WTC11 (cell line): Measurements from ENCODE around the gene SERPINE1. TPM values are rescaled to one million over a fixed set of nuclear protein-coding genes. Genes with fewer than 3 reads are reported as not detected.

ENCODE experiments used
- ATAC-seq: fragments of 200-7000 bp; cut with Tn5 transposase; 2 replicates; pipeline ENCODE4 v1.10.0; 2021; ENCODE audit warnings: mild to moderate bottlenecking, moderate library complexity
- CTCF ChIA-PET: fragments of 300-600 bp; sonication (Branson Sonifier 250); formaldehyde crosslinking; loops from one replicate; lab custom pipeline; 2021; ENCODE audit warnings: antibody characterized with exemption; lab: Charles Lee
- POLR2A ChIA-PET: fragments of 350-600 bp; sonication (Branson Sonifier 250); formaldehyde crosslinking; loops from one replicate; lab custom pipeline; 2021; ENCODE audit warnings: antibody characterized with exemption; lab: Charles Lee
- DNase-seq: peaks from one replicate; pipeline ENCODE4 v3.0.0; 2021; ENCODE audit warnings: low spot score
- H3K27ac Mint-ChIP-seq: 2 replicates; pipeline ENCODE4 v1.8.0; 2021; ENCODE audit warnings: mixed read lengths
- H3K27me3 Mint-ChIP-seq: 2 replicates; pipeline ENCODE4 v1.8.0; 2021; ENCODE audit warnings: low read depth, mild to moderate bottlenecking, moderate library complexity, mixed read lengths
- H3K36me3 Mint-ChIP-seq: 2 replicates; pipeline ENCODE4 v1.8.0; 2021; ENCODE audit warnings: mixed read lengths
- H3K4me1 Mint-ChIP-seq: 2 replicates; pipeline ENCODE4 v1.8.0; 2022; ENCODE audit warnings: mixed read lengths
- H3K4me3 Mint-ChIP-seq: 2 replicates; pipeline ENCODE4 v1.8.0; 2021; ENCODE audit warnings: mild to moderate bottlenecking, moderate library complexity, mixed read lengths
- H3K9me3 Mint-ChIP-seq: 2 replicates; pipeline ENCODE4 v1.8.0; 2021; ENCODE audit warnings: mixed read lengths
- ESRRA ChIP-seq: sonication (generic); formaldehyde crosslinking; IDR thresholded peaks from 2 replicates; pipeline ENCODE4 v1.8.1; 2022; ENCODE audit warnings: mild to moderate bottlenecking, missing genetic modification reagents, borderline replicate concordance
- FOXP4 ChIP-seq: sonication (generic); formaldehyde crosslinking; IDR thresholded peaks from 2 replicates; pipeline ENCODE4 v1.8.0; 2022; ENCODE audit warnings: mild to moderate bottlenecking, missing genetic modification reagents
- GABPB1 ChIP-seq: sonication (generic); formaldehyde crosslinking; IDR thresholded peaks from 2 replicates; pipeline ENCODE4 v1.8.1; 2023; ENCODE audit warnings: mild to moderate bottlenecking, missing genetic modification reagents
- HMGXB4 ChIP-seq: sonication (generic); formaldehyde crosslinking; IDR thresholded peaks from 2 replicates; pipeline ENCODE4 v1.8.1; 2023; ENCODE audit warnings: mild to moderate bottlenecking, moderate library complexity, missing genetic modification reagents
- NFYB ChIP-seq: sonication (generic); formaldehyde crosslinking; conservative IDR thresholded peaks from 2 replicates; pipeline ENCODE4 v1.8.0; 2022; ENCODE audit warnings: low read depth, missing genetic modification reagents
- SP1 ChIP-seq: sonication (generic); formaldehyde crosslinking; conservative IDR thresholded peaks from 2 replicates; pipeline ENCODE4 v1.8.1; 2022; ENCODE audit warnings: missing genetic modification reagents
- STAT6 ChIP-seq: sonication (generic); formaldehyde crosslinking; conservative IDR thresholded peaks from 2 replicates; pipeline ENCODE4 v1.8.1; 2023; ENCODE audit warnings: mild to moderate bottlenecking, low read depth, missing genetic modification reagents, moderate library complexity
- TCF7 ChIP-seq: sonication (generic); formaldehyde crosslinking; IDR thresholded peaks from 2 replicates; pipeline ENCODE4 v1.8.0; 2022; ENCODE audit warnings: mild to moderate bottlenecking, low read depth, missing genetic modification reagents, moderate library complexity
- total RNA-seq: library from RNA; stranded (reverse); gene quantifications from 3 replicates; pipeline ENCODE4 v1.2.3, GENCODE V29; 2021

SERPINE1 gene
- total RNA-seq, 1 experiment from 2014 or later, result 2.6 TPM

GRCh38 chr7:101154693-101155102 is 27.8 kb downstream of the SERPINE1 start:
- H3K27ac Mint-ChIP-seq, result no peak overlapping the region
- peaks cover 32% of the 10 kb centered on the region for H3K4me1 Mint-ChIP-seq
- ChIA-PET POLR2A (interaction anchor here (1.0 kb wide), 1 partner anchor 22 kb away, joined by 3 read pairs; no protein-coding TSS in a partner anchor), CTCF (interaction anchor here (0.6 to 6.9 kb wide), 9 partner anchors 10 to 128 kb away, joined by 3 to 109 read pairs (median 17); partner anchors contain the start of genes PLOD3 and ZNHIT1)
- peak overlapping the region; percentile 80 for H3K4me3 Mint-ChIP-seq
- peak; percentile 8 for ATAC-seq
- peak; percentile 38 for DNase-seq
- no peak for TF ChIP-seq GABPB1
- TF ChIP-seq HMGXB4 (CRISPR knock-in tag), result no peak
- TF ChIP-seq TCF7 (CRISPR knock-in tag), result 0 out of 2 replicates have a peak, but pooled peaks have one; percentile 14
- no peak for TF ChIP-seq FOXP4 (CRISPR knock-in tag)
- TF ChIP-seq ESRRA, result no peak
- TF ChIP-seq STAT6 (CRISPR knock-in tag), result no peak
- no peak for TF ChIP-seq SP1 (CRISPR knock-in tag)
- H3K27me3 Mint-ChIP-seq, result peaks cover 18% of the 10 kb centered on the region
- peaks cover 5% of the 10 kb centered on the region; the same call in 1 of the 2 replicates for H3K36me3 Mint-ChIP-seq
- 0 out of 2 replicates have a peak, but pooled peaks cover 3% of the 10 kb centered on the region for H3K9me3 Mint-ChIP-seq

GRCh38 chr7:101155303-101155702 is 28.4 kb downstream of the SERPINE1 start:
- H3K27ac Mint-ChIP-seq, result peak overlapping the region; percentile 36; the same call in 1 of the 2 replicates
- no peak for TF ChIP-seq FOXP4 (CRISPR knock-in tag)

GRCh38 chr7:101156277-101156676 is 29.4 kb downstream of the SERPINE1 start:
- H3K4me3 Mint-ChIP-seq, result peak overlapping the region; percentile 15; the same call in 1 of the 2 replicates
- POLR2A ChIA-PET, result interaction anchor here (0.6 kb wide), 1 partner anchor 83 kb away, joined by 3 read pairs; no protein-coding TSS in a partner anchor
- peaks cover 5% of the 10 kb centered on the region; the same call in 1 of the 2 replicates for H3K36me3 Mint-ChIP-seq

More at GRCh38 chr7:101155303-101155702, 28.4 kb downstream of the SERPINE1 start:
- Mint-ChIP-seq H3K9me3 (0 out of 2 replicates have a peak, but pooled peaks cover 3% of the 10 kb centered on the region), H3K4me1 (peaks cover 38% of the 10 kb centered on the region), H3K4me3 (peak overlapping the region; percentile 80), H3K27me3 (peaks cover 18% of the 10 kb centered on the region), H3K36me3 (peaks cover 5% of the 10 kb centered on the region; the same call in 1 of the 2 replicates)
- ChIA-PET CTCF (interaction anchor here (0.6 to 6.9 kb wide), 6 partner anchors 11 to 127 kb away, joined by 4 to 109 read pairs (median 20); no protein-coding TSS in a partner anchor), POLR2A (no interaction called here)
- no peak for ATAC-seq
- no peak for DNase-seq

More at GRCh38 chr7:101156277-101156676, 29.4 kb downstream of the SERPINE1 start:
- H3K9me3 Mint-ChIP-seq, result 0 out of 2 replicates have a peak, but pooled peaks cover 3% of the 10 kb centered on the region
- no peak for DNase-seq
- no peak for TF ChIP-seq NFYB
- TF ChIP-seq, all 79 proteins: peak for 0
- CTCF ChIA-PET, result interaction anchor here (0.6 to 6.9 kb wide), 27 partner anchors 9 to 261 kb away, joined by 3 to 109 read pairs (median 5); partner anchors contain the start of genes MOGAT3, SERPINE1 and VGF
- Mint-ChIP-seq H3K27me3 (peaks cover 18% of the 10 kb centered on the region), H3K4me1 (peaks cover 47% of the 10 kb centered on the region), H3K27ac (no peak overlapping the region; the same call in 1 of the 2 replicates)
- no peak for ATAC-seq
